Testis (tissue), 2 donors: ENCODE measurements around the gene MSMP.

Source experiments
- CTCF ChIP-seq, 3 experiments: fragments of 450-650 bp in 2 of 3; fragments of 200-600 bp in 1 of 3; sonication (generic) in 1 of 3; IDR thresholded peaks; one replicate each; pipeline ENCODE4 v1.5.1; 2016 to 2019; ENCODE audit warnings: antibody characterized with exemption in 3 of 3, mild to moderate bottlenecking in 2 of 3, moderate library complexity in 1 of 3
- POLR2A ChIP-seq: fragments of 450-650 bp; IDR thresholded peaks from one replicate; pipeline ENCODE4 v1.6.1; 2017; ENCODE audit warnings: antibody characterized with exemption, mild to moderate bottlenecking, moderate library complexity

- TF ChIP-seq CTCF (IDR thresholded peaks at IDR 0.05), result no peak
- no peak for TF ChIP-seq POLR2A
Measured at GRCh38 chr9:35719546-35719945, 34.5 kb downstream of the MSMP start.
